Body of pancreas (tissue), 4 donors: ENCODE measurements around the gene MYRFL.

Experiments
- POLR2A ChIP-seq, 3 donors: fragments of 450-650 bp; IDR thresholded peaks; one replicate each; pipeline ENCODE4 v1.6.1; 2016; ENCODE audit warnings: antibody characterized with exemption in 3 of 3, mild to moderate bottlenecking in 2 of 3
- TF ChIP-seq, protein P1 (sequence below), 7 experiments: fragments of 450-650 bp in 4 of 7; fragments of 200-600 bp in 3 of 7; sonication (generic) in 3 of 7; IDR thresholded peaks; one replicate each; pipeline ENCODE4 v1.5.1; 2016 to 2019; ENCODE audit warnings: antibody characterized with exemption in 7 of 7

DNA sequence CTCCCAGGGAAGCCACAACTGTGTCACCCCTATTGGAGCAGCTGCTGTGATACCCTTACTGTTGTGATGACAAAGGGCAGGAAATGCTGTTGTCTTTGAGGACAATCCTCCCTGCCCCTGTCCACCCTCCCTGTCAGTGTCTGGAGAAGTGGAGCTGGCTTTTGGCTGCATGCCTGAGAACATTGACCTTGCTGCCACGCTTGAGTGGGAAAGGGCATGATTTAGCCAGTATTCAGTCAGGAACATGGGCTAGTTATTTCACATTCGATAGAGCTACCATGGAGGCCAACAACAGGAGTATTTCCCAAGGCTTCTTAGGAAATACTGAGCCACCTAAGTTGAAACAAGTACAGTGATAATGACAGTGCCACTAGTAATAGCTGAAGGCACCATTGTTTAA lies 59.4 kb downstream of the MYRFL start:
- TF ChIP-seq, protein P1, sequence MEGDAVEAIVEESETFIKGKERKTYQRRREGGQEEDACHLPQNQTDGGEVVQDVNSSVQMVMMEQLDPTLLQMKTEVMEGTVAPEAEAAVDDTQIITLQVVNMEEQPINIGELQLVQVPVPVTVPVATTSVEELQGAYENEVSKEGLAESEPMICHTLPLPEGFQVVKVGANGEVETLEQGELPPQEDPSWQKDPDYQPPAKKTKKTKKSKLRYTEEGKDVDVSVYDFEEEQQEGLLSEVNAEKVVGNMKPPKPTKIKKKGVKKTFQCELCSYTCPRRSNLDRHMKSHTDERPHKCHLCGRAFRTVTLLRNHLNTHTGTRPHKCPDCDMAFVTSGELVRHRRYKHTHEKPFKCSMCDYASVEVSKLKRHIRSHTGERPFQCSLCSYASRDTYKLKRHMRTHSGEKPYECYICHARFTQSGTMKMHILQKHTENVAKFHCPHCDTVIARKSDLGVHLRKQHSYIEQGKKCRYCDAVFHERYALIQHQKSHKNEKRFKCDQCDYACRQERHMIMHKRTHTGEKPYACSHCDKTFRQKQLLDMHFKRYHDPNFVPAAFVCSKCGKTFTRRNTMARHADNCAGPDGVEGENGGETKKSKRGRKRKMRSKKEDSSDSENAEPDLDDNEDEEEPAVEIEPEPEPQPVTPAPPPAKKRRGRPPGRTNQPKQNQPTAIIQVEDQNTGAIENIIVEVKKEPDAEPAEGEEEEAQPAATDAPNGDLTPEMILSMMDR (IDR thresholded peaks at IDR 0.05): no peak
- no peak for TF ChIP-seq POLR2A (IDR thresholded peaks at IDR 0.05)
